Caki2 (cell line): ENCODE measurements around the gene TXLNB. TPM values are rescaled to one million over a fixed set of nuclear protein-coding genes. Genes with fewer than 3 reads are reported as not detected.

Experiments
- DNase-seq: peaks from one replicate; pipeline ENCODE4 v3.0.0-alpha.2; 2015; ENCODE audit warnings: low read depth
- in situ Hi-C: cut with HindIII; loops from 2 replicates; pipeline ENCODE4 v1.10.0; 2016; ENCODE audit warnings: low sequenced_read_pairs, low pct_unique_long_range_greater_than_20kb, mixed read lengths
- total RNA-seq: library from RNA; depleted of rRNA; stranded (reverse); fragments of >200 nt; shearing (Covaris generic); gene quantifications from 2 replicates; pipeline ENCODE4 v1.2.3, GENCODE V29; 2014; ENCODE audit warnings: low replicate concordance

The TXLNB gene
- total RNA-seq, 1 experiment from 2014 or later: not detected

GRCh38 chr6:139285590-139285989 is 6.2 kb downstream of the TXLNB start:
- in situ Hi-C loops: no loop called here
- DNase-seq: no peak

GRCh38 chr6:139284789-139285188 is 7.0 kb downstream of the TXLNB start:
- in situ Hi-C loops: no loop called here
- no peak for DNase-seq

GRCh38 chr6:139282684-139283083 is 9.1 kb downstream of the TXLNB start:
- no peak for DNase-seq
- in situ Hi-C loops: no loop called here

- in situ Hi-C loops: no loop called here
- DNase-seq: no peak
Measured at GRCh38 chr6:139278190-139278589, 13.6 kb downstream of the TXLNB start.

GRCh38 chr6:139277587-139277986 is 14.2 kb downstream of the TXLNB start:
- no peak for DNase-seq
- in situ Hi-C loops: no loop called here

GRCh38 chr6:139277161-139277560 is 14.6 kb downstream of the TXLNB start:
- in situ Hi-C loops: no loop called here
- no peak for DNase-seq

DNA sequence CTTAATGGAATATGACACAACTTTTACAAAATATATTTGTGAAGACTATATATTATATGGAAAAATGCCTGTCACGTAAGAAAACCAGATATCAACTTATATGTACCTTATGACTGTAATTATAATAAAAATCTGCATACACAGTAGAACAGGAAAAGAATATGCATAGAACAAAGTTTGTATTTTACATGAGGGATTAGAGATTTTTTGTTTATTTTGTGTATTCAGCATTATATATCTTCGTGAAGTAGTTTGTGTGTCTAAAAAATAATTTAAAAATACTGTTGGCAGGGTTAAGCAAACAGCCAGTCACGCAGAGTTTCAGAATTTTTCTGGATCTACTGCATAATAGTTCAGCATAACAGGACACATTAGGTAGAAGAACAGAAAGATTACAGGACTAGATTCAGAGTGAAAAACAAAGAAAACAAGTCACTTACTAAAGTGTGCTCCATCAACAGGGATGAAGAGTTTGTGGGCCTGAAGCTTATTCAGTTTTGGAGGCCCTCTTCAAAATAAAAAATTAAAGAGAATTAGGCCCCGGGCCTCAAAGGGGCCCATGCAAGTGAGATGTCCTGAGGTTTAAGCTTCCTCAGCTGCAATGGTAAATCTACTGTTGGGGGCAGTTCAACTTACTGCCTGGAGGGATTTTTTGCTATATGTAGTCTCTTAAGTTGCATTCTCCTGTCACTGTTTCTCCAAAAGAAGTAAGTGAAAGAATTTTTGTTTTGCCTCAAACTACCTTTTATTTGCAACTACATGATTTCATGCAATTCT is 16.3 kb downstream of the TXLNB start:
- DNase-seq: no peak
- in situ Hi-C loops: no loop called here

GRCh38 chr6:139271056-139271455 is 20.7 kb downstream of the TXLNB start:
- in situ Hi-C loops: no loop called here
- DNase-seq: no peak

GRCh38 chr6:139270249-139270648 is 21.5 kb downstream of the TXLNB start:
- in situ Hi-C loops: no loop called here
- no peak for DNase-seq

DNA sequence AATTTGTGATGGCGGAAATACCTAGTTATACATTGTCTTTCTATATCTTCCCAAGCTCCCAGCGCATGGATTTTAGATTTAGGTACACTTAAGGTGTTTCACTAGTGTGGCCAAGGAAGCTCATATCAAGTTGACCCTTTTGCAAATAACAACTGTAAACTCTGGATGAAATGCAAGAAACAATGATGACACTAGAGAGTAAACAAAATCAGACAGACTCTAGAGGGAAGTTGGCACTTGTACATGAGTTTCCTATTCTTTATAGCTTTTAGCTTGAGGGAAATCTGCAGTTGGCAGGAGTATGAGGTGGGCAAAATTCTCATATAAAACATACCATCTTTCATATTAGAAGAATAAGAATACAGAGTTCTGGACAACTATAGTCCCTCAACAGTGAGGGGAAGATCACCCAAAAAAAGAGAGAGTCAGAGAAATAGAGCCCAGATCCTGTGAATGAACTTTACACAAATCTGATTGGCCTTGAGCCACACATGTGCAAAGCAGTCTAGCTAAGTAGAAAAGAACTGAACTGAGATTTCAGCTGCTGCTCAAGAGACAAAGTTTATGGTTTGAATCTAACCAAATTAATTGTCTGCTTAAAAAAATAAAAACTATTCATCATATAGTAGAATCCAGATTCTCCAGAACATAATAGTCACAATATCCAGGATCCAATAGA is 26.1 kb downstream of the TXLNB start:
- in situ Hi-C loops: no loop called here
- DNase-seq: no peak

- in situ Hi-C loops: no loop called here
- DNase-seq: no peak
Measured at GRCh38 chr6:139262519-139263300, 29.1 kb downstream of the TXLNB start.

DNA sequence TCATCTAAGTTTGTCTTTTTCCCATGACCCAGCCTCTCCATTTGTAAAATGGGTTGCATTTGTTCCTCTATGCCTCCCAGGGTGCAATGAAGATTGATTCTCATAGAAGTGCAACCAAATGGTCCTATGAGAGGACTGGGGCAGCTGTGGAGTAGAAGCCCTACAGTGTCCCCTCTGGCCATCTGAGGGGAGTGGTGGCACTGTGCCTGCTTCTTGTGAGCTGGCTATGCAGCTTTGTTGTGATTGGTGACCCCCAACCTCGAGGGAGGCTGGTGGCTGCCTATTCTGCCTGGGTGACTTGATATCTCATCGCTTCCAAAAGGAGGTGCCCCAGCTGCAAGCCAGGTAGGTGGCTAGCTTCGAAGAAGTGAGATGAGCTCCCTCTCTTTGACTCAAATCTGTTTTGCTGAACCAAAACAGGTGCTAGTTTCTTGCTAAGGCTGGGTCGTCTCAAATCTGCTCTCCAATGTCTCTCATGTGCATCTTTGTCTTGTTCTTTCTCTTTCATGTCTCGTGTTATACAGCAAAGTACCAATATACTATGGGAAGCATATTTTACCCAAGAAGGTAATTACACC is 33.9 kb downstream of the TXLNB start:
- in situ Hi-C loops: no loop called here
- no peak for DNase-seq

DNA sequence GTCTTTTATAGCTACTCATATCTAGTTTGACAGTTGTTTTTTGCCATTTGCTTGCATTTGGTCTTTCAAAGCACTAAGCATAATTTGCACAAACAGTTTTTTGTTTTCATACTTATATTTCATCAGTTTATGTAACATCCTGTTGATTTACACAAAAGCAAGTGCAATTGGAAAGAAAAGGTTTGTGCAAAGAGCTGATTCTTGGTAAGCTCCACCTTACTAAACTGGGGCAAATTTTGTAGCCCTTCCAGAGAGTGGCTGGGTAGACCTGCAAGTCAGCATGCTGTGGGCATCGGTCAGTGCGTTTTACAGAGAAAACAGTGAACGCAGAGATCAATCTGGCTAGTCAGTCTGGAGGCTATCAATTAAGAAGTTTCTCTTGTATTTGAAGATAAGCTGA is 34.5 kb downstream of the TXLNB start:
- no peak for DNase-seq
- in situ Hi-C loops: no loop called here

DNA sequence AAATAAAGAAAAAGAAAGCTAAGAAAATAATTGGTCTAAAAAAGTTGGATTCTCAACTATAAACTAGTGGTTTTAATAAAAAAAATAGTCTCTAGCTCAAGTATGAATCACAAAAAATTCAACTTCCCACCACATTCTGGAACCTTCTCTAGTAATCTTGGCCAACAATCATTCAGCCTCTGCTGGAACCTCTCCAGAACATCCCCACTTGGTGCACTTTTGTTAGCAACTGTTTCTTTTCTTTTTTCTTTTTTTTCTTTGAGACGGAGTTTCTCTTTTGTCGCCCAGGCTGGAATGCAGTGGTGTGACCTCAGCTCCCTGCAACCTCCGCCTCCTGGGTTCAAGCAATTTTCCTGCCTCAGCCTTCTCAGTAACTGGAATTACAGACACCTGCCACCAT is 35.7 kb downstream of the TXLNB start:
- in situ Hi-C loops: no loop called here
- no peak for DNase-seq

GRCh38 chr6:139254196-139254595 is 37.6 kb downstream of the TXLNB start:
- in situ Hi-C loops: no loop called here
- DNase-seq: no peak

GRCh38 chr6:139253656-139254055 is 38.1 kb downstream of the TXLNB start:
- in situ Hi-C loops: no loop called here
- no peak for DNase-seq

DNA sequence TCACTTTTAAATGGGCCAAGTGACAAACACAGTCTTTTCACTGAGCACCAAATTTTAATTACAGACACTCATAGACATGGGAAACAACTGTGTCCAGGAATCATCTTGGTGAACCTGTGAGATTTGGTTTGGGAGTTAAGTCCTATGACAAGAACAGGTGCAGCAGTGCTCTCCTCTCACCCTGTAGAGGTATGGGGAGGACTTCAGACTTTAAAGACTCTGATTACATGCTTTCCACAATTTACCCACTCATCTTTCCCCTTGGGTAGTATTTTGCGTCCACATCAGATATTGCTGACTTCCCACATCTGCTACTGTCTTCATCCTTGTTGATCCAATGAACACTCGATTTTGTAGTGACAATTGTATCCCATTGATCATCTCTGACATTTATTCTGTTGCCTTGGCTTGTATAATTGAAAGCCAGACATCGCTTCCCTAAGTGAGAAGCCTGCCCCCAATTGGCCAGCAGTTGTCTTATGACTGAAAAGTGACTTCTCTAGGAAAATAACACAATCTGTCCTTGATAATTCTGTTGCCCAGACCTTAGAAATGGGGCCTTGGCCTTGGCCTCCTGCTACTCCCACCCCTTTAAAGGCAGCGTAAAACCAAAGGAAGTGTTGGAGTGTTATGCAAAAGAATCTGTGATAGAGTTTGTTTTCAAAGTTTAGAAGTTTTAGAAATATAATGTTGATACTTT is 40.0 kb downstream of the TXLNB start:
- in situ Hi-C loops: no loop called here
- no peak for DNase-seq

DNA sequence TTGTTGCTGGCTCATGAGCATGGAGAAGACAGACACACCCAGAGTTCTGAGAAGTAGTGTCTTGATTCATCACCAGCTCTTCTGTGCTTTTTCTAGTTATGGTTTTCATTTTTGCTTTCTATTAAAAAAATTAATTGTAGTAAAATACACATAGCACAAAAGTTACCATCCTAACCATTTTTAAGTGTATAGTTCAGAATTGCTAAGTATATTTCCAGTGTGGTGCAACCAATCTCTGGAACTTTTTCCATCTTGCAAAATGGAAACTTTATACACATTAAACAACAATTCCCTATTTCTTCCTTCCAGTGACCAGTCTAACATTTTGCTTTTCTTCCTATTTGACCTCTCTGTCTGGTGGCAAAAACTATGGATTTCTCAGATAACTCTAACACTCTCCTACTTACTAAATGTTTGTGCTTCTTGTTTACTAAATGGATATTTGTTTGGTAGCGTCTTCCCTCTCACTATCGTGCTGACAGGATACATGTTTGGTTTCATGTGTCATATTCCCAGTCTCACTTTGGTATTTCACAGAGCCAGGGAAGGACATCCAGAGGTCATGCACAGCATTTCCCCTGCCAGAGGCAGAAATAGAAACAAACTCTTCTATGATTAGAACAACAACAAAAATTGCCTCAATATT is 40.6 kb downstream of the TXLNB start:
- DNase-seq: no peak
- in situ Hi-C loops: no loop called here
